GM12878 (cell line): Measurements from ENCODE around the gene HCRT. TPM values are rescaled to one million over a fixed set of nuclear protein-coding genes. Genes with fewer than 3 reads are reported as not detected.
A peak's percentile ranks its signal among the peaks of the same experiment; 100 is the strongest.

Source experiments
- ATAC-seq: fragments of 200-7000 bp; cut with Tn5 transposase; 3 replicates; pipeline ENCODE4 v1.9.1; 2020; ENCODE audit warnings: mild to moderate bottlenecking, moderate library complexity
- BruUV-seq: library from RNA; stranded (reverse); fragments of 400-500 nt; replicated peaks from 2 replicates; lab custom pipeline; 2021; lab: Mats Ljungman, UMichigan
- CTCF ChIA-PET: fragments of 300-600 bp; sonication (Branson Sonifier 250); formaldehyde crosslinking; extraction: SDS; loops from one replicate; lab custom pipeline; 2021; ENCODE audit warnings: inconsistent platforms; lab: Yijun Ruan, JAX
- POLR2A ChIA-PET: fragments of 350-600 bp; formaldehyde crosslinking; extraction: SDS; loops from one replicate; lab custom pipeline; 2021; ENCODE audit warnings: inconsistent platforms; lab: Charles Lee
- RAD21 ChIA-PET: fragments of 300-600 bp; sonication (Branson Sonifier 250); formaldehyde crosslinking; loops from one replicate; lab custom pipeline; 2023; ENCODE audit warnings: antibody characterized with exemption; ENCODE audit not compliant: unreplicated experiment; lab: Charles Lee
- SMC1A ChIA-PET: fragments of 300-600 bp; sonication (Branson Sonifier 250); formaldehyde crosslinking; loops from one replicate; lab custom pipeline; 2023; ENCODE audit not compliant: unreplicated experiment, uncharacterized antibody; lab: Charles Lee
- DNase-seq: peaks from one replicate; pipeline ENCODE4 v3.0.0-alpha.2; 2011; ENCODE audit warnings: low read depth, low spot score
- FAIRE-seq: peaks from 3 replicates; lab custom pipeline; 2011; peaks lifted over from hg19 to GRCh38; lab: Jason Lieb, UNC
- H2AFZ ChIP-seq: 2 replicates; pipeline ENCODE4 v1.6.0; 2011; ENCODE audit warnings: low read depth, low read length, control low read depth; ENCODE audit not compliant: control insufficient read depth
- H3K27ac ChIP-seq: 2 replicates; pipeline ENCODE4 v1.5.1; 2011; ENCODE audit warnings: control low read depth; ENCODE audit not compliant: control insufficient read depth, insufficient read depth
- H3K27me3 ChIP-seq, 2 experiments: replicated peaks in 1 of 2; 2 replicates each; pipeline versions ENCODE4 v1.6.0 to v1.6.1; 2011; ENCODE audit warnings: low read length in 1 of 2; ENCODE audit not compliant: control insufficient read depth in 2 of 2, insufficient read depth in 2 of 2
- H3K36me3 ChIP-seq, 2 experiments: 2 replicates each; pipeline ENCODE4 v1.5.1; 2011; ENCODE audit warnings: low read length in 1 of 2; ENCODE audit not compliant: control insufficient read depth in 2 of 2, insufficient read depth in 2 of 2
- H3K4me1 ChIP-seq: 2 replicates; pipeline ENCODE4 v1.6.1; 2011; ENCODE audit warnings: mild to moderate bottlenecking, low read length, moderate library complexity, mixed read lengths; ENCODE audit not compliant: control insufficient read depth, insufficient read depth
- H3K4me2 ChIP-seq: 2 replicates; pipeline ENCODE4 v1.6.0; 2011; ENCODE audit warnings: control low read depth; ENCODE audit not compliant: control insufficient read depth, insufficient read depth
- H3K4me3 ChIP-seq: fragments of 200-600 bp; sonication (generic); 2 replicates; pipeline ENCODE4 v1.5.1; 2016
- H3K79me2 ChIP-seq: 2 replicates; pipeline ENCODE4 v1.6.0; 2011; ENCODE audit warnings: low read length; ENCODE audit not compliant: control insufficient read depth, insufficient read depth
- H3K9ac ChIP-seq: 2 replicates; pipeline ENCODE4 v1.8.0; 2011; ENCODE audit warnings: low read length, control low read depth, mixed read lengths; ENCODE audit not compliant: control insufficient read depth, insufficient read depth
- H3K9me3 ChIP-seq: replicated peaks from 3 replicates; pipeline ENCODE4 v1.5.1; 2011; ENCODE audit warnings: mild to moderate bottlenecking, low read length; ENCODE audit not compliant: control insufficient read depth, insufficient read depth
- H4K20me1 ChIP-seq: 2 replicates; pipeline ENCODE4 v1.6.0; 2011; ENCODE audit not compliant: control insufficient read depth, insufficient read depth
- BHLHE40 ChIP-seq, 2 experiments: fragments of 450-650 bp in 1 of 2; IDR thresholded peaks; 2 replicates each; pipeline ENCODE4 v1.6.1; 2011 to 2017; ENCODE audit warnings: low read depth in 2 of 2, borderline replicate concordance in 1 of 2, improper control_type of control experiment in 1 of 2, low read length in 1 of 2, mild to moderate bottlenecking in 1 of 2
- BRCA1 ChIP-seq: IDR thresholded peaks from 2 replicates; pipeline ENCODE4 v1.6.1; 2011; ENCODE audit warnings: low read depth, low read length, improper control_type of control experiment
- ELK1 ChIP-seq: IDR thresholded peaks from 2 replicates; pipeline ENCODE4 v1.6.1; 2012; ENCODE audit warnings: low read depth, low read length, improper control_type of control experiment
- ESRRA ChIP-seq: IDR thresholded peaks from 2 replicates; pipeline ENCODE4 v1.6.1; 2012; ENCODE audit warnings: mild to moderate bottlenecking, low read length, improper control_type of control experiment
- JUND ChIP-seq: IDR thresholded peaks from 2 replicates; pipeline ENCODE4 v1.6.1; 2012; ENCODE audit warnings: low read depth, mild to moderate bottlenecking, low read length, improper control_type of control experiment, moderate library complexity
- KAT2A ChIP-seq: conservative IDR thresholded peaks from 2 replicates; pipeline ENCODE4 v1.6.1; 2011; ENCODE audit warnings: low read depth, low read length; ENCODE audit not compliant: control insufficient read depth
- POU2F2 ChIP-seq: IDR thresholded peaks from 3 replicates; pipeline ENCODE4 v1.6.1; 2011; ENCODE audit warnings: low read depth, mild to moderate bottlenecking, low read length, borderline replicate concordance
- SMARCA5 ChIP-seq: fragments of 450-650 bp; IDR thresholded peaks from 2 replicates; pipeline ENCODE4 v1.6.1; 2017; ENCODE audit warnings: mild to moderate bottlenecking
- SMC3 ChIP-seq: IDR thresholded peaks from 2 replicates; pipeline ENCODE4 v1.6.1; 2011; ENCODE audit warnings: low read length, improper control_type of control experiment, borderline replicate concordance
- SRF ChIP-seq, 2 experiments: IDR thresholded peaks; 2 replicates each; pipeline ENCODE4 v1.6.1; 2011; ENCODE audit warnings: low read depth in 2 of 2, low read length in 2 of 2, mild to moderate bottlenecking in 1 of 2, moderate library complexity in 1 of 2
- TBL1XR1 ChIP-seq: IDR thresholded peaks from 2 replicates; pipeline ENCODE4 v1.6.1; 2012; ENCODE audit warnings: low read depth, low read length, improper control_type of control experiment
- ZBED1 ChIP-seq: IDR thresholded peaks from 2 replicates; pipeline ENCODE4 v1.6.1; 2016; ENCODE audit warnings: borderline replicate concordance
- ZNF24 ChIP-seq: fragments of 450-650 bp; IDR thresholded peaks from 2 replicates; pipeline ENCODE4 v1.6.1; 2017; ENCODE audit warnings: antibody characterized with exemption, mild to moderate bottlenecking
- WGBS: methylation state at CpG from one replicate; pipeline ENCODE4 v1.1.6; 2016; ENCODE audit warnings: low lambda C conversion rate; ENCODE audit not compliant: insufficient replicate concordance, insufficient coverage; ENCODE audit errors: missing lambda C conversion rate; 5-methylcytosine and 5-hydroxymethylcytosine counted together
- in situ Hi-C: fragments of 300-500 bp; cut with MboI; formaldehyde crosslinking; loops from 9 replicates; pipeline ENCODE4 v1.14.3; 2018; ENCODE audit warnings: mixed read lengths
- intact Hi-C: fragments of 100-400 bp; cut with micrococcal nuclease; formaldehyde crosslinking; loops from one replicate; pipeline ENCODE4 v1.14.2; 2022; ENCODE audit not compliant: unreplicated experiment
- polyA plus RNA-seq, 11 experiments: library from polyadenylated mRNA; depleted of rRNA in 4 of 11; unstranded in 6 of 11; stranded (reverse) in 5 of 11; fragments of >200 nt; fragmentation: Nextera tagmentation in 4 of 11; fragmentation: Illumina TruSeq in 1 of 11; extraction: Ambion mirVana in 4 of 11; extraction: Trizol in 1 of 11; gene quantifications; 1 replicate in 1 of 11; 2 replicates in 10 of 11; pipeline versions ENCODE4 v1.2.1 to v1.2.3, GENCODE V29; 2011 to 2016; ENCODE audit warnings: inconsistent platforms in 2 of 11, missing spikeins in 2 of 11, low read depth in 1 of 11
- total RNA-seq, 4 experiments: library from RNA; depleted of rRNA in 3 of 4; stranded (reverse); fragments of >200 nt in 3 of 4; fragmentation: Illumina TruSeq in 1 of 4; extraction: Trizol in 1 of 4; gene quantifications; 2 replicates each; pipeline versions ENCODE4 v1.2.1 to v1.2.3, GENCODE V29; 2013 to 2021

HCRT gene
- total and polyA plus RNA-seq, 10 of the 15 experiments (the other 5 are each of a cell fraction or from before 2014, with no cell fraction given) = 0.41 TPM; not detected in 9

- intact Hi-C loops (no loop called here), in situ Hi-C loops (no loop called here)
These were observed 11.0 kb downstream of the HCRT start for GRCh38 chr17:42174126-42174783.

GRCh38 chr17:42171831-42172230, 13.4 kb downstream of the HCRT start:
- ChIA-PET CTCF (interaction anchor here (0.6 to 1.2 kb wide), 2 partner anchors 10 to 414 kb away, joined by 3 to 4 read pairs; partner anchors contain the start of gene KCNH4), SMC1A (no interaction called here), POLR2A (interaction anchor here (0.6 to 0.7 kb wide), 2 partner anchors 14 to 24 kb away, joined by 3 read pairs; no protein-coding TSS in a partner anchor), RAD21 (interaction anchor here (0.6 kb wide), 2 partner anchors 19 to 63 kb away, joined by 3 to 4 read pairs; no protein-coding TSS in a partner anchor)
- H3K4me2 ChIP-seq = no peak overlapping the region
- H4K20me1 ChIP-seq = no peaks in the 10 kb centered on the region
- BruUV-seq = no TSS peak
- no peaks in the 10 kb centered on the region for H3K79me2 ChIP-seq
- ATAC-seq (no peak), FAIRE-seq (no peak), DNase-seq (no peak)
- H3K4me1 ChIP-seq = no peaks in the 10 kb centered on the region; the same call in 1 of the 2 replicates
- intact Hi-C loops = no loop called here
- no peak overlapping the region for H2AFZ ChIP-seq
- TF ChIP-seq ESRRA (no peak), ELK1 (no peak), SMC3 (no peak), BRCA1 (no peak), POU2F2 (no peak), KAT2A (no peak), ZBED1 (no peak), JUND (no peak), SRF (IDR thresholded peaks at IDR 0.05; ENCODE audit: low read depth in 2 of 2, low read length in 2 of 2) (no peak), ZNF24 (no peak), TBL1XR1 (no peak)
- no peak overlapping the region for H3K9ac ChIP-seq
- in situ Hi-C loops = no loop called here
- no peak overlapping the region for H3K4me3 ChIP-seq
- 80% methylated on average over 11 of the region's 11 CpGs for WGBS
- no peaks in the 10 kb centered on the region for H3K36me3 ChIP-seq
- no peaks in the 10 kb centered on the region for H3K27me3 ChIP-seq
- no peaks in the 10 kb centered on the region for H3K9me3 ChIP-seq
- no peak overlapping the region for H3K27ac ChIP-seq

More at GRCh38 chr17:42174126-42174783, 11.0 kb downstream of the HCRT start:
- no peak for DNase-seq
- SMC1A ChIA-PET = no interaction called here
- Histone ChIP-seq H3K27me3 (no peaks in the 10 kb centered on the region), H3K4me1 (peaks cover 15% of the 10 kb centered on the region), H3K36me3 (no peaks in the 10 kb centered on the region), H3K27ac (no peak overlapping the region), H3K4me3 (no peak overlapping the region), H3K9me3 (no peaks in the 10 kb centered on the region), H3K9ac (no peak overlapping the region), H4K20me1 (no peaks in the 10 kb centered on the region), H3K4me2 (no peak overlapping the region), H2AFZ (no peak overlapping the region), H3K79me2 (no peaks in the 10 kb centered on the region)
- RAD21 ChIA-PET = no interaction called here
- FAIRE-seq = no peak
- TF ChIP-seq SMARCA5 (no peak), BHLHE40 (IDR thresholded peaks at IDR 0.05; ENCODE audit: borderline replicate concordance in 1 of 2, low read depth in 2 of 2, low read length in 1 of 2) (peak in 1 of 2 experiments; percentile 62; a peak in 2 of 4 replicates)
- CTCF ChIA-PET = no interaction called here
- no TSS peak for BruUV-seq
- POLR2A ChIA-PET = no interaction called here
- WGBS = 36% methylated on average over 14 of the region's 14 CpGs
- ATAC-seq = no peak
